Measurements from ENCODE around the gene LTO1.
"Not testable (repeated sequence)": the region's sequence is repeated elsewhere in the genome, so short reads cannot be mapped to it uniquely, and the experiment has no call there.

LTO1 gene

GRCh38 chr11:69634069-69634468, 41.1 kb downstream of the LTO1 start:
- DNase-seq (ENCODE audit: low read depth in 2 of 2), result no peak

GRCh38 chr11:69632900-69633299, 42.3 kb downstream of the LTO1 start:
- no peak for DNase-seq (ENCODE audit: low read depth in 2 of 2)

DNA sequence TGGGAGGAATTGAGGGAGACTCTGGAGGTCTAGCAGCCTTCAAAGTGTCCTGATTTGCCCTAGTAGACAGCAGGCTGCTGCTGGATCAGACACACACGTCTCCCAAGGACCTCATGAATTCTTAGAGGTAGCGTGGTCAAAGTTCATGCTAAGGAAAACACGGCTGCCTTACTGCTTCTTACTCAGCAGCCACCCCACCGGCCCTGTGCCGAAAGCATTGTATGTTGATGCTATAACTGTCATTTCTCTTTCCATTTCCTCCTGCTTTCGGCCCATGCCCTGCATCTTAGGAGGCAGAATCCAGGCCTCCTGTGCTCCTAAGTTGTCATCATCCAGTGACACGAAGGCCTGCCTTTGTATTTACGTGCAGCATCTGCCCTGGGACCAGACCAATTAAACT, 44.7 kb downstream of the LTO1 start:
- DNase-seq (ENCODE audit: low read depth in 2 of 2), result no peak

DNA sequence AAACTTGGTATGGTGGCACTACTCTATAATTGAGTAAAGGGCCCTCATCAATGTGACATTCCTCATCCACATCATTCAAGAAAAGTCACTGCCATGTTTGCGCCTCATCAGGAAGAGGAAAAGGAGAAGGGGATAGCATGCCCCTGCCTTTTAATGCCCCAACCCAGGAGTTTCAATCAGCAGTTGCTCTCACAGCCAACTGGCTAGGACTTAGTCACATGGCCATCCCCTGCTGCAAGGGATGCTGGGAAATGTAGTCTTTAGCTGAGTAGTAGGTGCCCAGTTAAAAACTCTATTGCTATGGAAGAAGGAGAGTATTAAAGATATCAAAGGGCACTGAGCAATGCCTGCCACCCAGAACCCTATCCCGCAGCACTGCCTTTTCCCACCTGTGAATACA, 45.1 kb downstream of the LTO1 start:
- no peak for DNase-seq (ENCODE audit: low read depth in 2 of 2)

DNA sequence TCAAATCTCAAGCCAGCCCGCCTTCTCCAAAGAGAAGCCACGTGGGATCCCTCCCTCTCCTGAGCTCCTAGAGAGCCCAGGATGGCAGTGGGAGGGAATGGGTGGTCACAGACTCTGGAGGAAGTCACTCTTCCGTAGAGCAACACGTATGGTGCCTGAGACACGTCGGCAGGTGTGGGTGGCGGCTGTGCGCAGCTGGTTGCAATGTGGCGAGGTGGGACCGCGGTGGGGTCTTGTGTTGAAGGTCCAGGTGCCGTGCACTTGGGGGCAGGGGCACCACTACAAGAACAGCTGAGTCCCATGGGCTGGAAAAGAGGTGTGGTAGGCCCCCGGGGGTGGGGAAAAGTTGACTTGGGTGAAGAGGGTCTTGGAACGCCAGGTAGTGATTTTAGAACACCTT, 47.6 kb downstream of the LTO1 start:
- no peak for DNase-seq (ENCODE audit: low read depth in 2 of 2)

DNA sequence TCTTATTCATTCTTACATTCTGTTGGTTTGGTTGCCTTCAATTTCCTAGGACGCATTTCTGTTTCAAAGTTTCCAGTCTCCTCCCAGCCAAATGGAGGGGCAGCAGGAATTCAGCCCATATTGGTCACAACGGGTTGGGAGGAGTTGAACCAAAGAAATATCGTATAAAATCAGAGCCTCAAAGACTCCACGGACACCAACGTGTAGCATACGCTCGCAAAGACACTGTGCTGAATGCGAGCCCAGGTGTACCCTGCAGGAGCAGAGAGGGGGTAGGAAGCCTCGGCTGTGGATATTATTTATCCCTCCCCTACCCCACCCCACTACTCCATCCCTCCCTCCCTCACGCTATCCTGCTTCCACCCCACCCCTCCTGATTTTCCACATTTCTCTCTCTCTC, 49.7 kb downstream of the LTO1 start:
- DNase-seq (ENCODE audit: low read depth in 2 of 2), result no peak

- no peak for DNase-seq (ENCODE audit: low read depth in 2 of 2)
These were observed 50.9 kb downstream of the LTO1 start for GRCh38 chr11:69624293-69624692.

DNA sequence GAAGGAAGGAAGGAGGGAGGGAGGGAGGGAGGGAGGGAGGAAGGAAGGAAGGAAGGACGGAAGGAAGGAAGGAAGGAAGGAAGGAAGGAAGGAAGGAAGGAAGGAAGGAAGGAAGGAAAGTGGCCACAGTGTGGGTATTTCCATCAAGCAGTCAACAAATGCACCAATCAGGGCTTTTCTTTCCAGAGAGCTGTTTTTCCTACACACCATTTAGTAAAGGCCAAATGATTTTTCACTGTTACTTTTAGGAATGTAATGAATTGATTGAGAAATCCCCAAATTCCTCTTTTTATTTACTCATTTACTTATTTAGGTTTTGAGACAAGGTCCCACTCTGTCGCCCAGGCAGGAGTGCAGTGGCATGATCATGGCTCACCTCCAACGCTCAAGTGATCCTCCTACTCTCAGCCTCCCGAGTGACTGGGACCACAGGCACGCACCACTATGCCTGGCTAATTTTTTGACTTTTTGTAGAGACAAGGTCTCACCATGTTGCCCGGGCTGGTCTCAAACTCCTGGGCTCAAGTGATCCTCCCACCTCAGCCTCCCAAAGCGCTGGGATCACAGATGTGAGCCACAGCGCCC, 53.0 kb downstream of the LTO1 start:
- DNase-seq (ENCODE audit: low read depth in 2 of 2), result not testable (repeated sequence)

GRCh38 chr11:69620683-69621290, 54.4 kb downstream of the LTO1 start:
- DNase-seq (ENCODE audit: low read depth in 2 of 2), result no peak

- DNase-seq (ENCODE audit: low read depth in 2 of 2), result no peak
These were observed 56.9 kb downstream of the LTO1 start for GRCh38 chr11:69618237-69618636.

GRCh38 chr11:69617682-69618081, 57.5 kb downstream of the LTO1 start:
- DNase-seq (ENCODE audit: low read depth in 2 of 2), result no peak

DNA sequence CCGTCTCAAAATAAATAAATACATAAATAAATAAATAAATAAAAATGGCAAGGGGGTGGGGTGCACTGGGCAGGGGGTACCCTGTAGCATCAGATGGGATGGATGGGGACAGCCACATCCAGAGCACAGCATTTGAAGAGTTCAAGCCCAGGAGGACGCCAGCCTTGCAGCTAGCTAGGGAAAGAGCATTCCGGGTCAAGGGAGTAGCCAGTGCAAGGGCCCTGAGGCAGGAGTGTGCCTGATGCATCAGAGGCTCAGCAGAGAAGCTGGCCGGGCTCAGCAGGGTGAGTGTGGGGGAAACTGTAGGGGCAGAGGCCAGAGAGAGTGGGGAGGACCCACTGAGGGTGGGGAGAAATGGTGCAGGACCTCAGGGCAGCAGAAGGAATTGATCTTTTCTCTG, 57.9 kb downstream of the LTO1 start:
- no peak for DNase-seq (ENCODE audit: low read depth in 2 of 2)

All from stimulated activated CD8-positive, alpha-beta memory T cell treated with anti-CD3 and anti-CD28 coated beads, Interleukin-2, amount 100 ng/mL, for 48 hours (primary cell).